Measurements from ENCODE around the gene HCAR2. TPM values are rescaled to one million over a fixed set of nuclear protein-coding genes. Genes with fewer than 3 reads are reported as not detected.
"Not testable (repeated sequence)": the region's sequence is repeated elsewhere in the genome, so short reads cannot be mapped to it uniquely, and the experiment has no call there.

The HCAR2 gene
- total RNA-seq, 2 experiments from 2014 or later = not detected

DNA sequence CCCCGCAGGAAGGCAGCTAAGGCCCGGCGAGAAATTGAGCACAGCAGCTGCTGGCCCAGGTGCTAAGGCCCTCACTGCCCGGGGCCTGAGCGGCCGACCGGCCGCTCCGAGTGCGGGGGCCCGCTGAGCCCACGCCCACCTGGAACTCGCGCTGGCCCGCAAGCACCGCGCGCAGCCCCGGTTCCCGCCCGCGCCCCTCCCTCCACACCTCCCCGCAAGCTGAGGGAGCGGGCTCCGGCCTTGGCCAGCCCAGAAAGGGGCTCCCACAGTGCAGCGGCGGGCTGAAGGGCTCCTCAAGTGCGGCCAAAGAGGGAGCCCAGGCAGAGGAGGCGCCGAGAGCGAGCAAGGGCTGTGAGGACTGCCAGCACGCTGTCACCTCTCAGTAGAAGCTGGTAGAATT, 26.4 kb downstream of the HCAR2 start:
- H3K36me3 Mint-ChIP-seq (ENCODE audit: low read depth); H3K27ac Mint-ChIP-seq; DNase-seq; H3K27me3 Mint-ChIP-seq (ENCODE audit: low read depth); POLR2A ChIA-PET; H3K4me1 Mint-ChIP-seq (ENCODE audit: low read depth); H3K9me3 Mint-ChIP-seq (ENCODE audit: insufficient read depth); ATAC-seq; CTCF ChIA-PET; H3K4me3 Mint-ChIP-seq: not testable (repeated sequence)

DNA sequence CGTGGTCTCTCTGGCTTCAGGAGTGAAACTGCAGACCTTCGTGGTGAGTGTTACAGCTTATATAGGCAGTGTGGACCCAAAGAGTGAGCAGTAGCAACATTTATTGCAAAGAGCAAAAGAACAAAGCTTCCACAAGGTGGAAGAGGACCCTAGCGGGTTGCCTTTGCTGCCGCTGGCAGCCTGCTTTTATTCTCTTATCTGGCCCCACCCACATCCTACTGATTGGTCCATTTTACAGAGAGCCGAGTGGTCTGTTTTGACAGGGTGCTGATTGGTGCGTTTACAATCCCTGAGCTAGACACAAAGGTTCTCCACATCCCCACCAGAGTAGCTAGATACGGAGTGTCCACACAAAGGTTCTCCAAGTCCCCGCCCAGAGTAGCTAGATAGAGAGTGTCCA, 27.1 kb downstream of the HCAR2 start:
- CTCF ChIA-PET = not testable (repeated sequence)

GRCh38 chr12:122672515-122672914, 30.6 kb downstream of the HCAR2 start:
- ATAC-seq = no peak
- POLR2A ChIA-PET = no interaction called here

More for the DNA sequence above, 27.1 kb downstream of the HCAR2 start:
- H3K4me1 Mint-ChIP-seq (ENCODE audit: low read depth); ATAC-seq; H3K9me3 Mint-ChIP-seq (ENCODE audit: insufficient read depth); H3K36me3 Mint-ChIP-seq (ENCODE audit: low read depth); POLR2A ChIA-PET; DNase-seq; H3K4me3 Mint-ChIP-seq; H3K27ac Mint-ChIP-seq; H3K27me3 Mint-ChIP-seq (ENCODE audit: low read depth): not testable (repeated sequence)

DNA sequence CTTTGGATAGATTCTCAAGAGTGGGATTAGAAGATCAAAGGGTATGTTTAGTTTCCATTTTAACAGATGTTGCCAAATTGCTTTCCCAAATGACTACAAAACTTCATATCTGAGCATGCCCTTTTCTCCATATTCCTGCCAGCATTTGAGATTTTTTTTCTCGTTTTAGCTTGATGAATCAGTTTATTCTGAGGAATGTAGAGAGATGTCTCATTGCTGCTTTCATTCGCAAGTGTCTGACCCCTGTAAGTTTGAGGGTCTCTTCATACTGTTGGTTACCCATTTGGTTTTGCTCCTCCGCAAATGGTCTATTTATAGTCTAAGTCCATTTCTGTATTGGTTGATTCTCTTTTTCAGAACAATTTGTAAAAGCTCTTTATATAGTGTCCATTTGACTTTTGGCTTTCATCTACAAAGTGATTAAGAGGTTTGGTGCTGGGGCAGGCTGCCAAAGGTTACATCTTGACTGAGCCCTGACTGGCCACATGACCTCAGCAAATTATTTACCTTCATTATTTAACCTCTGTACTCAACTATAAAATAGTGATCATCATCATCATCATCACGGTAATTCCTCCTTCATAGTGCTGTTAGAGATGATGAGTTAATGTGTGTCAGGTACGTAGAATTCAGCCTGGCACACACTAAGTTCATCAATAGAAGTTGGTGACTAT, 33.6 kb downstream of the HCAR2 start:
- no peak for ATAC-seq
- Mint-ChIP-seq H3K36me3 (ENCODE audit: low read depth) (no peaks in the 10 kb centered on the region), H3K9me3 (ENCODE audit: insufficient read depth) (no peaks in the 10 kb centered on the region), H3K4me1 (ENCODE audit: low read depth) (no peaks in the 10 kb centered on the region), H3K27ac (no peak overlapping the region), H3K27me3 (ENCODE audit: low read depth) (no peaks in the 10 kb centered on the region), H3K4me3 (no peak overlapping the region)
- no peak for DNase-seq
- POLR2A ChIA-PET = no interaction called here
- CTCF ChIA-PET = no interaction called here

More at GRCh38 chr12:122672515-122672914, 30.6 kb downstream of the HCAR2 start:
- Mint-ChIP-seq H3K36me3 (ENCODE audit: low read depth) (no peaks in the 10 kb centered on the region), H3K4me1 (ENCODE audit: low read depth) (no peaks in the 10 kb centered on the region), H3K27ac (no peak overlapping the region), H3K27me3 (ENCODE audit: low read depth) (no peaks in the 10 kb centered on the region), H3K4me3 (no peak overlapping the region), H3K9me3 (ENCODE audit: insufficient read depth) (no peaks in the 10 kb centered on the region)
- CTCF ChIA-PET = interaction anchor here (2.0 kb wide), 1 partner anchor 80 kb away, joined by 4 read pairs; the partner anchor contains the start of gene DENR
- DNase-seq = no peak

DNA sequence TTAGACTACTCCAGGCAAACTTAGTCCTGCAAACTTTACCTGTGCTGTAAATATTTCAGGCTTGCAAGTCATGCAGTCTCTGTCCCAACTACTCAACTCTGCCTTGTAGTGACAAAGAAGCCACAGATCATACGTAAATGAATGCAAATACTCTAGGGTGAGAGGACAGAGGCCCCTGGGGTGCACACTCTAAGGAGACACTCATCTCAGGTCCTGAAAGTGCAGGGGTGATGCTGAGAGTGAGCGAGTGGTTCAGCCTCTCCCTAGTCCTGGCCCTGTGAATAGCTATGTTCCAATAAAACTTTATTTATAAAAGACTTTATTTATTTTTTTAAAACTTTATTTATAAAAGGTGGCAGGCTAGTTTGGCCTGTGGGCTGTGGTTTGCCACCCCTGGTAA, 34.9 kb downstream of the HCAR2 start:
- Mint-ChIP-seq H3K4me3 (no peak overlapping the region), H3K9me3 (ENCODE audit: insufficient read depth) (no peaks in the 10 kb centered on the region), H3K27ac (no peak overlapping the region), H3K4me1 (ENCODE audit: low read depth) (no peaks in the 10 kb centered on the region), H3K36me3 (ENCODE audit: low read depth) (no peaks in the 10 kb centered on the region), H3K27me3 (ENCODE audit: low read depth) (no peaks in the 10 kb centered on the region)
- ChIA-PET CTCF (no interaction called here), POLR2A (no interaction called here)
- DNase-seq = no peak
- ATAC-seq = no peak

GRCh38 chr12:122665759-122666158, 37.4 kb downstream of the HCAR2 start:
- no peaks in the 10 kb centered on the region for H3K27me3 Mint-ChIP-seq (ENCODE audit: low read depth)
- peaks cover 2% of the 10 kb centered on the region for H3K36me3 Mint-ChIP-seq (ENCODE audit: low read depth)
- no peak overlapping the region for H3K27ac Mint-ChIP-seq
- H3K4me3 Mint-ChIP-seq = no peak overlapping the region
- H3K9me3 Mint-ChIP-seq (ENCODE audit: insufficient read depth) = no peaks in the 10 kb centered on the region
- ATAC-seq (no peak), DNase-seq (no peak)
- ChIA-PET POLR2A (interaction anchor here (0.6 kb wide), 1 partner anchor 1651 kb away, joined by 3 read pairs; no protein-coding TSS in a partner anchor), CTCF (interaction anchor here (0.6 kb wide), 1 partner anchor 52 kb away, joined by 4 read pairs; no protein-coding TSS in a partner anchor)
- H3K4me1 Mint-ChIP-seq (ENCODE audit: low read depth) = no peaks in the 10 kb centered on the region

DNA sequence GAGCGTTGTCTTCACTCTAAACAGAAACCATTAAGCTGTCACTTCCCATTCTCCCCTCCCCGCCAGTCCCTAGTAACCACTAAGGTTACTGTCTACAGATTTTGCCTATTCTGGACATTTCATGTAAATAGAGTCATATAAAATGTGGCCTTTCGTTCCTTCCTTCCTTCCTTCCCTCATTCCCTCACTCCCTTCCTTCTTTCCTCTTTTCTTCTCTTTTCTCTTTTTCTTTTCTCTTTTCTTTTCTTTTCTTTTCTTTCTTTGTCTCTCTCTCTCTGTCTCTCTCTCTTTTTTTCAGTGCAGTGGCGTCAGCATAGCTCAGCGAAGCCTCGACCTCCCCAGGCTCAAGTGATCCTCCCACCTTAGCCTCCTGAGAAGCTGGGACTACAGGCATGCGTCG, 37.8 kb downstream of the HCAR2 start:
- no peaks in the 10 kb centered on the region for H3K27me3 Mint-ChIP-seq (ENCODE audit: low read depth)
- DNase-seq (no peak), ATAC-seq (no peak)
- peaks cover 2% of the 10 kb centered on the region for H3K36me3 Mint-ChIP-seq (ENCODE audit: low read depth)
- CTCF ChIA-PET = interaction anchor here (0.6 kb wide), 1 partner anchor 52 kb away, joined by 4 read pairs; no protein-coding TSS in a partner anchor
- POLR2A ChIA-PET = interaction anchor here (0.6 kb wide), 1 partner anchor 1650 kb away, joined by 3 read pairs; no protein-coding TSS in a partner anchor
- no peak overlapping the region for H3K27ac Mint-ChIP-seq
- no peak overlapping the region for H3K4me3 Mint-ChIP-seq
- no peaks in the 10 kb centered on the region for H3K9me3 Mint-ChIP-seq (ENCODE audit: insufficient read depth)
- no peaks in the 10 kb centered on the region for H3K4me1 Mint-ChIP-seq (ENCODE audit: low read depth)

- ChIA-PET POLR2A (no interaction called here), CTCF (no interaction called here)
- no peak for DNase-seq
- Mint-ChIP-seq H3K36me3 (ENCODE audit: low read depth) (peaks cover 2% of the 10 kb centered on the region), H3K4me3 (no peak overlapping the region), H3K27me3 (ENCODE audit: low read depth) (no peaks in the 10 kb centered on the region), H3K4me1 (ENCODE audit: low read depth) (no peaks in the 10 kb centered on the region), H3K9me3 (ENCODE audit: insufficient read depth) (no peaks in the 10 kb centered on the region), H3K27ac (no peak overlapping the region)
- ATAC-seq = no peak
Measured at GRCh38 chr12:122661938-122662337, 41.2 kb downstream of the HCAR2 start.

DNA sequence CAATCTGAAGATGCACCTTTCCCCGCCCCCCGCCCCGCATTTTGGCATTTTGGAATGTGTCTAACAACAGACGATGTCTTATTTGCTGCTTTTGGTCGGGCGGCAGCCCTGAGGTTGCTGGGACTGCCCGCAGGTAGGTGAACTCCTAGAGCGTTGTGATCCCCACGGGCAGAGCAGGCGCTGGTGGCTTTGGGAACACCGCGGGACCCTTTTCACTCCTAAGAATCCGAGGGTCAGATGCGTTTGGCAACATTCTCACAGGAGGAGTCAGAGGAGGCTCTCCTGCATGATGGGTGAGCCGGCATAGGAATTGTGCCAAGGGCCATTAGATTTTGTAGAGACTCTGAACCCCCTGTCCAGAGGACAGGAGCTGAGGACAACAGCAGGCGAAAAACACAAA, 41.9 kb downstream of the HCAR2 start:
- DNase-seq (no peak), ATAC-seq (no peak)
- CTCF ChIA-PET = no interaction called here
- POLR2A ChIA-PET = no interaction called here
- H3K27ac Mint-ChIP-seq = no peak overlapping the region
- no peaks in the 10 kb centered on the region for H3K4me1 Mint-ChIP-seq (ENCODE audit: low read depth)
- H3K36me3 Mint-ChIP-seq (ENCODE audit: low read depth) = peaks cover 2% of the 10 kb centered on the region
- no peaks in the 10 kb centered on the region for H3K9me3 Mint-ChIP-seq (ENCODE audit: insufficient read depth)
- H3K27me3 Mint-ChIP-seq (ENCODE audit: low read depth) = no peaks in the 10 kb centered on the region
- H3K4me3 Mint-ChIP-seq = no peak overlapping the region

DNA sequence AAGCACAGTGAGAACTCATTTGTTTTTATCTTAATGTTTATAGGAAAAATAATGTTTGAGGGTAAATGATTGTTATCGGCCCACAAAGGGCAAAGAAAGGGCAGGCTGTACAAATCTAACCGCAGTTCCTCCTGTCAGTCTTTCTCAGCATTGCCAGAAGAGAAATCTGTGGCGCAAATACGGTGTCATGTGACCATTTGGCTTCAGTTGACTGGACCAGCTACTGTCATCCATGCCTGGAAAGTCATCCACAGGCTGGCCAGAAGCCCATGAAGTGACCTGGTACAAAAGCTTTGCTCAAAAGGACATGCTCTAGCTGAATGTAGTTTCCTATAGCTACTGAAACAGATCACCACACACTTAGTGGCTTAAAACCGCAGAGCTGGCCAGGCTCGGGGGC, 43.6 kb downstream of the HCAR2 start:
- Mint-ChIP-seq H3K4me1 (ENCODE audit: low read depth) (no peaks in the 10 kb centered on the region), H3K27me3 (ENCODE audit: low read depth) (no peaks in the 10 kb centered on the region), H3K27ac (no peak overlapping the region), H3K9me3 (ENCODE audit: insufficient read depth) (no peaks in the 10 kb centered on the region), H3K36me3 (ENCODE audit: low read depth) (peaks cover 2% of the 10 kb centered on the region), H3K4me3 (no peak overlapping the region)
- ATAC-seq (no peak), DNase-seq (no peak)
- POLR2A ChIA-PET = interaction anchor here (0.7 kb wide), 1 partner anchor 60 kb away, joined by 3 read pairs; no protein-coding TSS in a partner anchor
- CTCF ChIA-PET = no interaction called here

DNA sequence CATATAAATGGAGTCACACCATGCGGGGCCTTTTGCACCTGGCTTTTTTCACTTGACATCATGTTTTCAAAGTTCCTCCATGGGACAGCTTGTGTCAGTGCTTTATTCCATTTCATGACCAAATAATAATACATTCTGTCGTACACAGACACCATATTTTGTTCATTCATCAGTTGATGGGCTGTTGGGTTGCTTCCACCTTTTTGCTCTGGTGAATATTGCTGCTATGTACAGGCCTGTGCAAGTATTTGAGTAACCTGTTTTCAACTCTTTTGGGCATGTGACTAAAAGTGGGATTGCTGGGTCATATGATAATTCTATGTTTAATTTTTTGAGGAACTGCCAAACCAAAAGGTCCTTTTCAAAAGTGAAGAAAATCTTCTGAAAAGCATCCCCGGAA, 46.9 kb downstream of the HCAR2 start:
- no peak for ATAC-seq
- CTCF ChIA-PET = no interaction called here
- H3K4me3 Mint-ChIP-seq = no peak overlapping the region

GRCh38 chr12:122653291-122653690, 49.9 kb downstream of the HCAR2 start:
- H3K36me3 Mint-ChIP-seq (ENCODE audit: low read depth); H3K4me1 Mint-ChIP-seq (ENCODE audit: low read depth); CTCF ChIA-PET; H3K4me3 Mint-ChIP-seq; H3K27me3 Mint-ChIP-seq (ENCODE audit: low read depth); ATAC-seq; H3K27ac Mint-ChIP-seq; DNase-seq; H3K9me3 Mint-ChIP-seq (ENCODE audit: insufficient read depth): not testable (repeated sequence)
- POLR2A ChIA-PET = interaction anchor here (0.7 kb wide), 1 partner anchor 850 kb away, joined by 3 read pairs; no protein-coding TSS in a partner anchor

More for the DNA sequence above, 46.9 kb downstream of the HCAR2 start:
- H3K9me3 Mint-ChIP-seq (ENCODE audit: insufficient read depth) = no peaks in the 10 kb centered on the region
- H3K36me3 Mint-ChIP-seq (ENCODE audit: low read depth) = no peaks in the 10 kb centered on the region
- no peaks in the 10 kb centered on the region for H3K4me1 Mint-ChIP-seq (ENCODE audit: low read depth)
- H3K27me3 Mint-ChIP-seq (ENCODE audit: low read depth) = no peaks in the 10 kb centered on the region
- DNase-seq = no peak
- POLR2A ChIA-PET = no interaction called here
- H3K27ac Mint-ChIP-seq = no peak overlapping the region
